Measurements from ENCODE around the gene EIF2AK3.

Gene EIF2AK3

GRCh38 chr2:88564402-88564801, 62.9 kb downstream of the EIF2AK3 start:
- no peak for TF ChIP-seq CTCF (IDR thresholded peaks at IDR 0.05; ENCODE audit: borderline replicate concordance, insufficient read depth, low read depth, low read length)
- no peak overlapping the region for H3K4me3 ChIP-seq (ENCODE audit: low read depth, low read length)

DNA sequence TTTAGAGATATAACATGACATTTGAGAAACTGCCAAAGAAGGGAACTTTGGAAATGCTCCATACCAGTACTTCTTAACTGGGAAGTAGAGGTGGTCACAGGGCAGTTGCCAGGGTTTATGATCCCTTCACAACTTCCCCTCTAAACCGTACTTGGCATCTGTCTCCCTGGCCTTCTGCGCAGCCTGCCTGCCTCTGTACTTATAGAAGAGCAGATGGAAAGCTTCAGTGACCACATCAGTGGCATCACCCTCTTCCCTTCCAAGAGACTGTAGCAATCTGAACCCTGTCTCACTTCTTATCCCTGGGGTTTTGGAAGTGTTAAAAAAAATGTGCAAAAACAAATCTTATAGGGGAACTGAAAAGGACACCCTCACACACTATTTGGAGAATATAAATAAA, 64.1 kb downstream of the EIF2AK3 start:
- no peak overlapping the region for H3K4me3 ChIP-seq (ENCODE audit: low read depth, low read length)
- no peak for TF ChIP-seq CTCF (IDR thresholded peaks at IDR 0.05; ENCODE audit: borderline replicate concordance, insufficient read depth, low read depth, low read length)

GRCh38 chr2:88561646-88562388, 65.4 kb downstream of the EIF2AK3 start:
- TF ChIP-seq CTCF (IDR thresholded peaks at IDR 0.05; ENCODE audit: borderline replicate concordance, insufficient read depth, low read depth, low read length) = no peak

DNA sequence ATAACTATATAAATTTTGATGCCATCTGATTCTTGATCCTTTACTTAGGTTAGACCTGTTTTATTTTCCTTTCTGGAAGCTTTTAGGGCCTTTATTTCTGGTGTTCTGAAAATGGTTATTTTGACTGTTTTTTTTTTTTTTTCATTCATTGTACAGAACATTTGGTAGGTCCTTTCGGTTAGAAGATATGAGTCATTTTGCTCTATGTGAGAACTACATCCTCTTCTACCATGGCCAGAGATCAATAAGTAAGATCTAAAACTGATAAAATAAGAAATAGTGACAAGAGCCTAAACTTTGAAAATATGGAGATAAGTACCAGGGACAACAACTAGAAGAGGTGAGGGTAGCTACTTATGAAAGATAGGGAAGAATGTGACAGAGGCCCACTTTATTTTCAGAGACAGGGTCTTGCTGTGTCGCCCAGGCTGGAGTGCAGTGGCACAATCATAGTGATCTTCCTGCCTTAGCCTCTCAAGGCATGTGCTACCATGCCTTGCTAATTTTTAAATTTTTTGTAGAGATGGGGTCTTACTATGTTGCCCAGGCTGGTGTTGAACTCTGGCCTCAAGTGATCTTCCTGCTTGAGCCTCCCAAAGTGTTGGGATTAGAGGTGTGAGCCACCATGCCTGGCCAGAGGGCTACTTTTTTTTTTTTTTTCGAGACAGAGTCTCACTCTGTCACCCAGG, 66.5 kb downstream of the EIF2AK3 start:
- H3K4me3 ChIP-seq (ENCODE audit: low read depth, low read length) = no peak overlapping the region
- TF ChIP-seq CTCF (IDR thresholded peaks at IDR 0.05; ENCODE audit: borderline replicate concordance, insufficient read depth, low read depth, low read length) = no peak

More at GRCh38 chr2:88561646-88562388, 65.4 kb downstream of the EIF2AK3 start:
- H3K4me3 ChIP-seq (ENCODE audit: low read depth, low read length) = no peak overlapping the region

DNA sequence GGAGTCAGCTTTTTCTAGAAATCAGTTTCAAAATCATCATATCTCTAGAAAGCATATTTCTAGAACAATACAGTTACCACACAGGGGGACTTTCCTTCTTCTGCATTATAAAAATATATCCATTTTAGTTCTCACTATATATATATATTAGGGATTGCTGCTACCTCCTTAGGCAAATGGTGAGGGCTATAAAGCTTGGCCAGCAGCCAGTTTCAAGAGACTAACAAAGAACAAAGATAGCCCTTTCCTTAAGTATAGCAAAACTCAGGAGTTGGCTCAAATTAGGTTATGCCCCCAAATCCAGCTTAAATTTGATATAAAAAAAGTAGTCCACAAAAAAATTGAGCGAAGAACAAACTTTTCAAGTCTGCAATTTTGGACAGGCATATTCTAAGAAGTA, 70.0 kb downstream of the EIF2AK3 start:
- TF ChIP-seq CTCF (IDR thresholded peaks at IDR 0.05; ENCODE audit: borderline replicate concordance, insufficient read depth, low read depth, low read length) = no peak

DNA sequence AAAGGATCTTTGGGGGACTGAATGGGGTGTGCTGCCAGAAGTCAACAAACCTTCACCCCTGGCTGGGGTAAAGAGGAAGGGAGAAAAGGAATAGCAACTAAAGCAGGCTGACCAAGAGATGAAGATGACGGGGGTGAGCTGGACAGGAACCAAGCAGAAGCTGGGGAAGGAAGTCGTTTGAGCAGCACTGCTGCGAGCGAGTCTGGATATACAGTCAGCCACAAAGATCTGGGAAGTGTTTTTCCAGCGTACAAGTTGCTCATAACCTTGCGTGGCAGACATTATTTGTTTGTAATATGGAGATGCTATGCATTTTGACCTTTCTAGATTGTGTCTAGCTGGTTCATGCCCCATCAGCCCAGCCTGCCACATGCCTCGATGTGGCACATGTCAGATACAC, 71.2 kb downstream of the EIF2AK3 start:
- TF ChIP-seq CTCF (IDR thresholded peaks at IDR 0.05; ENCODE audit: borderline replicate concordance, insufficient read depth, low read depth, low read length) = no peak
- no peak overlapping the region for H3K4me3 ChIP-seq (ENCODE audit: low read depth, low read length)

More for the DNA sequence above, 70.0 kb downstream of the EIF2AK3 start:
- no peak overlapping the region for H3K4me3 ChIP-seq (ENCODE audit: low read depth, low read length)

DNA sequence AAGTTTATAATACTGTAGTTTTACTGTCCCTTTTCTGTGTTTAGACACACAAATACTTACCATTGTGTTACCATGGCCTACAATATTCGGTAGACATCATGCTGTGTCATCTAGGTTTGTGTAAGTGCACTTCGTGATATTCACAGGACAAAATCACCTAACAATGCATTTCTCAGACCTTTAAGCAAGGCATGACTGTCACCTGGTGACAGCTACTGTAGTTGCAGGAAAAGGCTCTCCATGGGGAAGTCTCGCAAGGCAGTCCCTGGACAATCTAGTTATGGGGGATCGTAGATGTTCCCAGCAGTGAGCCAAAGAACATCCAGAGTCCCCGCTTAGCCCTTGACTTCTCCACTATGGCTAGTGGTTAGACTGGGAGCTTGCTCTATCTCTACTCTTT, 73.1 kb downstream of the EIF2AK3 start:
- H3K4me3 ChIP-seq (ENCODE audit: low read depth, low read length) = no peak overlapping the region
- TF ChIP-seq CTCF (IDR thresholded peaks at IDR 0.05; ENCODE audit: borderline replicate concordance, insufficient read depth, low read depth, low read length) = no peak

Data from GM12875 (cell line).